Measurements from ENCODE around the gene MT1B. TPM values are rescaled to one million over a fixed set of nuclear protein-coding genes. Genes with fewer than 3 reads are reported as not detected.

Gene MT1B
- total and polyA plus RNA-seq, 2 of the 13 experiments (the other 11 are each of a cell fraction or from before 2014, with no cell fraction given), result 0.89 TPM; not detected in 1

DNA sequence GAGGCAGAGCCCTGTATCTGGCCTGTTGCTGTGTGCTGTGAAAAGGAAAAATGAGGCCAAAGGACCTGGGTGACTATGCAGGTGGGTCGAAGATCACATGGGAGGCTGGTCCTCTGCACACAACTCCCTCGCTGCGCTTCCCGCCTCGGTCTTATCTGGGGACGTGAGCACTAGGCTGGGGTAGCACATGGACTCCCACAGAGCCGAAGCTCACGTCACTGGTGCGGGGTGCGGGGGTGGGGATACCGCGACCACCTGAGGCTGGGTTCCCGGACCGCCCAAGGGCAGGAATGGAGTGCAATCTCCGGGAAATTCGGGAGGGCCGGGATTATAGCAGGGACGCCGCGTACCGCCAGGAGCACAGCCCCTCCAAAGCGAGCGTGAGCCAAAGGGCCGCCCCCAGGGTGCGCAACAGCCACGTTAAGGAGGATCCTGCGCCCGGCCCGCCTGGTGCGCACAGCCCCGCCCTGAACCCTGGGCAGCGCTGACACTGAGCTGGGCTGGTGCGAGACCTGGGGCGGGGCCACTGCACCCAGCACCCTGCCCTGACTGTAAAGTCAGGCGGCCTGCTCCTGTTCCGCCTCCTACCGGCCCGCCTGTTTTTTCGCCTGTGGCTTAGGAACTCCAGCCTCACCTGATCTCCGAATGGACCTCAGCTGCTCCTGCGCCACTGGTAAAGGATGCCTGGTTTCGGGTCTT lies 8.5 kb upstream of the MT1B start (continued):
- TF ChIP-seq RARA (CRISPR knock-in tag; IDR thresholded peaks at IDR 0.05), result no peak
- TF ChIP-seq YEATS2 (CRISPR knock-in tag; IDR thresholded peaks at IDR 0.05; ENCODE audit: borderline replicate concordance), result no peak
- no peak; the same call in 1 of the 2 replicates for TF ChIP-seq ZSCAN20 (CRISPR knock-in tag; IDR thresholded peaks at IDR 0.05; ENCODE audit: borderline replicate concordance)
- TF ChIP-seq, protein P1, sequence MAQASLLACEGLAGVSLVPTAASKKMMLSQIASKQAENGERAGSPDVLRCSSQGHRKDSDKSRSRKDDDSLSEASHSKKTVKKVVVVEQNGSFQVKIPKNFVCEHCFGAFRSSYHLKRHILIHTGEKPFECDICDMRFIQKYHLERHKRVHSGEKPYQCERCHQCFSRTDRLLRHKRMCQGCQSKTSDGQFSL (CRISPR knock-in tag; IDR thresholded peaks at IDR 0.05), result no peak
- TF ChIP-seq ZMYM4 (CRISPR knock-in tag; IDR thresholded peaks at IDR 0.05), result peak; percentile 47; the same call in 1 of the 2 replicates
- TF ChIP-seq, protein P2, sequence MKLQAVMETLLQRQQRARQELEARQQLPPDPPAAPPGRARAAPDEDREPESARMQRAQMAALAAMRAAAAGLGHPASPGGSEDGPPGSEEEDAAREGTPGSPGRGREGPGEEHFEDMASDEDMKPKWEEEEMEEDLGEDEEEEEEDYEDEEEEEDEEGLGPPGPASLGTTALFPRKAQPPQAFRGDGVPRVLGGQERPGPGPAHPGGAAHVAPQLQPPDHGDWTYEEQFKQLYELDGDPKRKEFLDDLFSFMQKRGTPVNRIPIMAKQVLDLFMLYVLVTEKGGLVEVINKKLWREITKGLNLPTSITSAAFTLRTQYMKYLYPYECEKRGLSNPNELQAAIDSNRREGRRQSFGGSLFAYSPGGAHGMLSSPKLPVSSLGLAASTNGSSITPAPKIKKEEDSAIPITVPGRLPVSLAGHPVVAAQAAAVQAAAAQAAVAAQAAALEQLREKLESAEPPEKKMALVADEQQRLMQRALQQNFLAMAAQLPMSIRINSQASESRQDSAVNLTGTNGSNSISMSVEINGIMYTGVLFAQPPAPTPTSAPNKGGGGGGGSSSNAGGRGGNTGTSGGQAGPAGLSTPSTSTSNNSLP (IDR thresholded peaks at IDR 0.05; ENCODE audit: low read depth, low read length), result no peak
- TF ChIP-seq, protein P3, sequence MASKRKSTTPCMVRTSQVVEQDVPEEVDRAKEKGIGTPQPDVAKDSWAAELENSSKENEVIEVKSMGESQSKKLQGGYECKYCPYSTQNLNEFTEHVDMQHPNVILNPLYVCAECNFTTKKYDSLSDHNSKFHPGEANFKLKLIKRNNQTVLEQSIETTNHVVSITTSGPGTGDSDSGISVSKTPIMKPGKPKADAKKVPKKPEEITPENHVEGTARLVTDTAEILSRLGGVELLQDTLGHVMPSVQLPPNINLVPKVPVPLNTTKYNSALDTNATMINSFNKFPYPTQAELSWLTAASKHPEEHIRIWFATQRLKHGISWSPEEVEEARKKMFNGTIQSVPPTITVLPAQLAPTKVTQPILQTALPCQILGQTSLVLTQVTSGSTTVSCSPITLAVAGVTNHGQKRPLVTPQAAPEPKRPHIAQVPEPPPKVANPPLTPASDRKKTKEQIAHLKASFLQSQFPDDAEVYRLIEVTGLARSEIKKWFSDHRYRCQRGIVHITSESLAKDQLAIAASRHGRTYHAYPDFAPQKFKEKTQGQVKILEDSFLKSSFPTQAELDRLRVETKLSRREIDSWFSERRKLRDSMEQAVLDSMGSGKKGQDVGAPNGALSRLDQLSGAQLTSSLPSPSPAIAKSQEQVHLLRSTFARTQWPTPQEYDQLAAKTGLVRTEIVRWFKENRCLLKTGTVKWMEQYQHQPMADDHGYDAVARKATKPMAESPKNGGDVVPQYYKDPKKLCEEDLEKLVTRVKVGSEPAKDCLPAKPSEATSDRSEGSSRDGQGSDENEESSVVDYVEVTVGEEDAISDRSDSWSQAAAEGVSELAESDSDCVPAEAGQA (IDR thresholded peaks at IDR 0.05; ENCODE audit: low read depth), result no peak
- TF ChIP-seq, protein P3 (CRISPR knock-in tag; IDR thresholded peaks at IDR 0.05; ENCODE audit: borderline replicate concordance), result no peak
- TF ChIP-seq, protein P4, sequence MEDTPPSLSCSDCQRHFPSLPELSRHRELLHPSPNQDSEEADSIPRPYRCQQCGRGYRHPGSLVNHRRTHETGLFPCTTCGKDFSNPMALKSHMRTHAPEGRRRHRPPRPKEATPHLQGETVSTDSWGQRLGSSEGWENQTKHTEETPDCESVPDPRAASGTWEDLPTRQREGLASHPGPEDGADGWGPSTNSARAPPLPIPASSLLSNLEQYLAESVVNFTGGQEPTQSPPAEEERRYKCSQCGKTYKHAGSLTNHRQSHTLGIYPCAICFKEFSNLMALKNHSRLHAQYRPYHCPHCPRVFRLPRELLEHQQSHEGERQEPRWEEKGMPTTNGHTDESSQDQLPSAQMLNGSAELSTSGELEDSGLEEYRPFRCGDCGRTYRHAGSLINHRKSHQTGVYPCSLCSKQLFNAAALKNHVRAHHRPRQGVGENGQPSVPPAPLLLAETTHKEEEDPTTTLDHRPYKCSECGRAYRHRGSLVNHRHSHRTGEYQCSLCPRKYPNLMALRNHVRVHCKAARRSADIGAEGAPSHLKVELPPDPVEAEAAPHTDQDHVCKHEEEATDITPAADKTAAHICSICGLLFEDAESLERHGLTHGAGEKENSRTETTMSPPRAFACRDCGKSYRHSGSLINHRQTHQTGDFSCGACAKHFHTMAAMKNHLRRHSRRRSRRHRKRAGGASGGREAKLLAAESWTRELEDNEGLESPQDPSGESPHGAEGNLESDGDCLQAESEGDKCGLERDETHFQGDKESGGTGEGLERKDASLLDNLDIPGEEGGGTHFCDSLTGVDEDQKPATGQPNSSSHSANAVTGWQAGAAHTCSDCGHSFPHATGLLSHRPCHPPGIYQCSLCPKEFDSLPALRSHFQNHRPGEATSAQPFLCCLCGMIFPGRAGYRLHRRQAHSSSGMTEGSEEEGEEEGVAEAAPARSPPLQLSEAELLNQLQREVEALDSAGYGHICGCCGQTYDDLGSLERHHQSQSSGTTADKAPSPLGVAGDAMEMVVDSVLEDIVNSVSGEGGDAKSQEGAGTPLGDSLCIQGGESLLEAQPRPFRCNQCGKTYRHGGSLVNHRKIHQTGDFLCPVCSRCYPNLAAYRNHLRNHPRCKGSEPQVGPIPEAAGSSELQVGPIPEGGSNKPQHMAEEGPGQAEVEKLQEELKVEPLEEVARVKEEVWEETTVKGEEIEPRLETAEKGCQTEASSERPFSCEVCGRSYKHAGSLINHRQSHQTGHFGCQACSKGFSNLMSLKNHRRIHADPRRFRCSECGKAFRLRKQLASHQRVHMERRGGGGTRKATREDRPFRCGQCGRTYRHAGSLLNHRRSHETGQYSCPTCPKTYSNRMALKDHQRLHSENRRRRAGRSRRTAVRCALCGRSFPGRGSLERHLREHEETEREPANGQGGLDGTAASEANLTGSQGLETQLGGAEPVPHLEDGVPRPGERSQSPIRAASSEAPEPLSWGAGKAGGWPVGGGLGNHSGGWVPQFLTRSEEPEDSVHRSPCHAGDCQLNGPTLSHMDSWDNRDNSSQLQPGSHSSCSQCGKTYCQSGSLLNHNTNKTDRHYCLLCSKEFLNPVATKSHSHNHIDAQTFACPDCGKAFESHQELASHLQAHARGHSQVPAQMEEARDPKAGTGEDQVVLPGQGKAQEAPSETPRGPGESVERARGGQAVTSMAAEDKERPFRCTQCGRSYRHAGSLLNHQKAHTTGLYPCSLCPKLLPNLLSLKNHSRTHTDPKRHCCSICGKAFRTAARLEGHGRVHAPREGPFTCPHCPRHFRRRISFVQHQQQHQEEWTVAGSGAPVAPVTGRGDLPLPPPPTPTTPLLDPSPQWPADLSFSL (CRISPR knock-in tag; IDR thresholded peaks at IDR 0.05), result no peak
- TF ChIP-seq ZNF34 (CRISPR knock-in tag; IDR thresholded peaks at IDR 0.05; ENCODE audit: borderline replicate concordance), result no peak
- TF ChIP-seq ARNT (IDR thresholded peaks at IDR 0.05), result no peak
- TF ChIP-seq MEIS1 (CRISPR knock-in tag; IDR thresholded peaks at IDR 0.05; ENCODE audit: borderline replicate concordance), result no peak; the same call in 1 of the 2 replicates
